DMS79 treated with DMSO at 0.1 percent for 48 hours (cell line): Measurements from ENCODE around the gene ZBTB17.
"Not testable (repeated sequence)": the region's sequence is repeated elsewhere in the genome, so short reads cannot be mapped to it uniquely, and the experiment has no call there.

Experiments
- DNase-seq: peaks from one replicate; lab custom pipeline; 2025; lab: John Stamatoyannopoulos, UW

Gene ZBTB17

DNA sequence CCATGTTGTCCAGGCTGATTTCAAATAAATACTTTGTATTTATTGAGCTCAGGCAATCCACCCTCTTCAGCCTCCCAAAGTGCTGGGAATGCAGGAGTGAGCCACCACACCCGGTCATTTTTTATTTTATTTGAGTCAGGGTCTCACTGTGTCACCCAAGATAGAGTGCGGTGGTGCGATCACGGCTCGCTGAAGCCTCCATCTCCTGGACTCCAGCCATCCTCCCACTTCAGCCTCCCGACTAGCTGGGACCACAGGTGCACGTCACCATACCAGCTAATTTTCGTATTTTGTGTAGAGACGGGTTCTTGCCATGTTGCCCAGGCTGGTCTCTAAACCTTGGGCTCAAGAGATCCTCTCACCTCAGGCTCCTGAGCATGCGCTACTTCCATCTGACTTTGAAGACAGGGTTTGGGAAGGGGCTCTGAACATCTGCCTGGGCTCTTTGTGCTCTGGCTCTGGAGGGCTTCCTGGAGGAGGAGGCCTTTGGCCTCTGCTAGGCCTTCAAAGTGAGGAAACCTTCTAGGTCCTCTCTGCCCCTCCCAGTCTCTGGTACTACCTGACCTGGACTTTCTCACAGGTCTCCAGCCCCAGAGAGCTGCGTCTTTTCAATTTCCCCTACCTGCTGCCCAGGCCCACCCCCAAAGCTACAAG, 36.2 kb upstream of the ZBTB17 start:
- no peak for DNase-seq

DNA sequence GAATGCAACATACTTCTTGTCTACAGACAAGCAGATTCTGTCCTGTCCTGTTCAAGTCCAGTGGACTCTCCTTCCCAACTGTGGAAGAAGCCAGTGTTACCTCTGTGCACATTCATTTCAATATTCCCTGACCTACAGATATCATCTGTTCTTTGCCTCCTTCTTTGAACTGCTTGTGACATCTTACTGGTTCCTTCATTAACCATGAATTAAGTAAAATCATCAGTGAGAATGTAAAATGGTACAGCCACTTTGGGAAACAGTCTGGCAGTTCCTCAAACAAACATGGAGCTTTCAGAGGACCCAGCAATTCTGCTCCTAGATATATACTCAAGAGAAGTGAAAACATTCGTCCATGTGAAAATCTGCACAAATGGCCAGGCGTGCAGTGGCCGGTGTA, 34.9 kb upstream of the ZBTB17 start:
- DNase-seq: no peak

DNA sequence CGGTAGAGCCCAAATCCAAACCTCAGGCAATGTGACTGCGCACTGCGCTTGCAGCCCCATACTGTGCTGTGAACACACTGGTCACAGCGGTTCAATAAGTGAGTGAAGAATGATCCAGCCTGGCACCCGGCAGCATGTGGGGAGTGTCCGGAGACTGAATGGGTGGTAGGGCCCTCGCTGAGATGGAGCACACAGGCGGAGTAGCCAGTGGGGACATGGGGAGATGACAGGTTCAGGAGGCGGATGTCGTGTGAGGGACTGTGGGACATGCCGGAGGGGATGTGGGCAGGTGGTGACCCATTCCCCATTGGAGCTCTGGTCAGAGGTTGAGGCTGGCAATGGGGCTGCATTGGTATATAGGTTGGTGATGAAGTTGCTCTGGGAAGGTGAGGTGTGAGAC, 33.8 kb upstream of the ZBTB17 start:
- no peak for DNase-seq

DNA sequence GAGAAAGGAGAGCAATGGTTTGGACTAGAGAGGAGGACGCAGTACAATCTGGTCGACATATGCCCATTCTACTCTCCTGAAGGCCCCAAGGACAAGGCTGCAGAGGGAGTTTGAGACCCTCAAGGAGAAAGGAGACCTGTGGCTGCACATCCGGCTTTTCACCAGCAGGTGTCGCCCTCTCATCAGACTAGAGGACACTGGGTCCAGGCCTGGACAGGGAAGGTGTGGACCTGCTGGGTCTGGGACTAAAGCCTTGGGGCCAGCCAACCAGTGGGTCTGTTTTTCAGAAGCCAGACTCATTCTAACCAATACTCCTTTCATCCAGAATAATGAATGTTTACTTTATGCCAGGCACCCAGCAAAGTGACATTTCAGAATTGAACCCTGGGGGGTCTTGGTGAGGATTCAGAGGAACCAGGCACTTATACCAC, 33.1 kb upstream of the ZBTB17 start:
- DNase-seq: peak; percentile 73

DNA sequence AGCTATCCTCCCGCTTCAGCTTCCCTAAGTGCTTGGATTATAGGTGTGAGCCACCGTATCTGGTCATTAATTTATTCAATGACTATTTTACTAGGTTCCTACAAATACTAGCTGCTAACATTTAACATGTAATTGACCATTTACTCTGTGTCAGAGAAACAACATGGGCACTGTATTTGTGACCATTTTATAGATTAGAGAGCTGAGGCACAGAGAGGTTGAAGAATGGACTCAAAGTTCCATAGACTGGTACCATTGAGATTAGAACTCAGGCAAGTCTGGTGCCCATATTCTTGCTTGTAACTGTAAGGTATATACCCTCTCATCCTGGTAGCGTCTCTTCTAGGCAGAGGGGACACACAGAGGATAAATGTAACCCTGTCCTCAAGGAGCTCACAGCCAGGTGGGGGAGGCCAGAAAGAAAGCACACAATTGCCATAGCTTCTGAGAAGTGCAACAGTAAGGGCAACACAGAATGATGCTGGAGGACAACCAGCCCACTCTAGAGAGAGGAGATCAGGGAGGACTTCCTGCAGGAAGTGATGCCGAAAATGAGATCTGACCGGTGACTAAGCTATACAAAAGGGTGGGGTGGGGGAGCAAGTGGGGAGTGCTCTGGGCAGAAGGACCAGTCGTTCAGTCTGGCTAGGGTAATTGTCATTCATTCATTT, 31.9 kb upstream of the ZBTB17 start:
- no peak for DNase-seq

DNA sequence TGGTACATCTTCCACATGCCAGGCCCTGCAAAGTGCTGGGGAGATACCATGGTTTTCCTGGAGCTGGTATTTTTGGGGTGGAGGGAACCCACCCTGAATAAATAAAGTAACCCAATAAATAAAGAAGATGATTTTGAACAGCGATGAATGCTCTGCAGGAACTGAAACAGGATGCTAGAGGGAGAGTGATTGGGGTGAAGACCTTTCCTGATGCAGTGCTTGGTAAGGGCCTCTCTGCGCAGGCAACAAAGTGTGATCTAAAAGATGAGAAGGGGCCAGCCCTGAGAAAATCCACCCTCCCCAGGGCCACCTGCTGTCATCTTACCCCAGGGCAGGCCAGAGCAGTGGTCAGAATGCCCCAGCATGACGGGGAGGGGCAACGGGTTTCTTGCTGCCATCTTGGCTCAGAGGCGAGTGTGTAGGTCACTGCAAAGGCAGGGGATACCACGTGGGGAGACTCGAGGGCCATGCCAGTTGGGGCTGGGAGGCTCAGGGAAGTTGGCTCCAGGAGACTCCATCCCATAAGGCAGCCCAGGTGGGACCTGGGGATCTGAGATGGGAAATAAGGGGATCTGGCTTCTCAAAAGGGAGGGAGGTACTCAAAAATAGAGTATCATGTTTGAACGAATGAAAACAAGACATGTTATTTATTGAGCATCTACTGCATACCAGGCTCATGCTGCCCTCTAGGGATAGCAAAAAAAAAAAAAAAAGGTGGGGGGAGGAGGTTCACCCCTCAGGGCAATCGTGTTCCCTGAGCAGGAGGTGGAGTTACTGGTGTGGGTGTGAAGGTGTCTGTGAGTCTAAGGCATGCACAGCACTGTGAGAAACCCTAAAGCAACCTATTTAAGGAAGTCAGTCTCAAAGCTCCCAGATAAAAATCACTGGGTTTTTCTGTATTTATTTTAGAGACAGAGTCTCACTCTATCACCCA, 30.9 kb upstream of the ZBTB17 start:
- no peak for DNase-seq

DNA sequence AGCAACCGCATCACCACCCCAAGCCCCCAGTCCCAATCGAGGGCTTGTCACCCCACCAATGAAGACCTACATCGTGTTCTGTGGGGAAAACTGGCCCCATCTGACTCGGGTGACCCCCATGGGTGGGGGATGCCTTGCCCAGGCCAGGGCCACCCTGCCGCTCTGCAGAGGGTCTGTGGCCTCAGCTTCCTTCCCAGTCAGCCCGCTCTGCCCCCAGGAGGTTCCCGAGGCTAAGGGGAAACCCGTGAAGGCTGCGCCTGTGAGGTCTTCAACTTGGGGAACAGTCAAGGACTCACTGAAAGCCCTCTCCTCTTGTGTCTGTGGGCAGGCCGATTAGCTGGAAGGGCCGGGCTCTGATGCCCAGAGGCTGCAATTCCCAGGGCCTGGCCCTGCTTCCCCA, 30.1 kb upstream of the ZBTB17 start:
- DNase-seq: no peak

DNA sequence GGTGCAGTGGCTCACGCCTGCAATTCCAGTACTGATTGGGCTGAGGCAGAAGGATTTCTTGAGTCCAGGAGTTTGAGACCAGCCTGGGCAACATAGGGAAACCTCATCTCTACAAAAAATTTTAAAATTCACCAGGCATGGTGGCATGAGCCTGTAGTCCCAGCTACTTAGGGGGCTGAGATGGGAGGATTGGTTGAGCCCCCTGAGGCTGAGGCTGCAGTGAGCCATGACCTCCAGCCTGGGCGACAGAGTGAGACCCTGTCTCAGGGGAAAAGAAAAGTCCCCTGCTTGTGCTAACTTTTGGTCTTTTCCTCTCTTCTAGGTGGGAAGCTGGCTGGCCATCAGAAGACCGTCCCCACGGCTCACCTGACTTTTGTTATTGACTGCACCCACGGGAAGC, 29.7 kb upstream of the ZBTB17 start:
- DNase-seq: no peak

DNA sequence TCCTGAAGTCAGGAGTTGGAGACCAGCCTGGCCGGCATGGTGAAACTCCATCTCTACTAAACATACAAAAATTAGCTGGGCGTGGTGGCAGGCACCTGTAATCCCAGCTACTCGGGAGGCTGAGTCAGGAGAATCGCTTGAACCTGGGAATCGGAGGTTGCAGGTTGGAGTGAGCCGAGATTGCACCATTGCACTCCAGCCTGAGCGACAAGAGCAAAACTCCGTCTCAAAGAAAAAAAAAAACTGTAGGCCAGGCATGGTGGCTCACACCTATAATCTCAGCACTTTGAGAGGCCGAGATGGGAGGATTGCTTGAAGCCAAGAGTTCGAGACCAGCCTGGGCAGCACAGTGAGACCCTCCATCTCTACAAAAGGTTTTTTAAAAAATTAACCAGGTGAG, 25.4 kb upstream of the ZBTB17 start:
- DNase-seq: not testable (repeated sequence)

DNA sequence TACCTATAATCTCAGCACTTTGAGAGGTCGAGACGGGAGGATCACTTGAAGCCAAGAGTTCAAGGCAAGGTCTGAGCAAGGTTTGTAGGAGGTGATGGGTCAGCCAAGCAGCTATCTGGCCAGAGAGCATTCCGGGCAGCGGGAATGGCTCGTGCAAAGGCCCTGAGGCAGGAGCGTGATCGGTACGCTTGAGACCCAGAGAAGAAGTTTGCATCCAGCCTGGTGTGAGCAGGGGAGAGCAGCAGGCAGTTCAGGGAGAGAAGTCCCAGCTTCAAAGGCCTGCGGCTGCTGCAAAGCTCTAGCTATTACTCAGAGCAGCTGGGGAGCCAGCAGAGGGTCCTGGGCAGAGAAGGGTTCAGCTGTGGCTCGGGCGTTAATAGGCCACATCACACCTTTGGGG, 23.0 kb upstream of the ZBTB17 start:
- DNase-seq: no peak

DNA sequence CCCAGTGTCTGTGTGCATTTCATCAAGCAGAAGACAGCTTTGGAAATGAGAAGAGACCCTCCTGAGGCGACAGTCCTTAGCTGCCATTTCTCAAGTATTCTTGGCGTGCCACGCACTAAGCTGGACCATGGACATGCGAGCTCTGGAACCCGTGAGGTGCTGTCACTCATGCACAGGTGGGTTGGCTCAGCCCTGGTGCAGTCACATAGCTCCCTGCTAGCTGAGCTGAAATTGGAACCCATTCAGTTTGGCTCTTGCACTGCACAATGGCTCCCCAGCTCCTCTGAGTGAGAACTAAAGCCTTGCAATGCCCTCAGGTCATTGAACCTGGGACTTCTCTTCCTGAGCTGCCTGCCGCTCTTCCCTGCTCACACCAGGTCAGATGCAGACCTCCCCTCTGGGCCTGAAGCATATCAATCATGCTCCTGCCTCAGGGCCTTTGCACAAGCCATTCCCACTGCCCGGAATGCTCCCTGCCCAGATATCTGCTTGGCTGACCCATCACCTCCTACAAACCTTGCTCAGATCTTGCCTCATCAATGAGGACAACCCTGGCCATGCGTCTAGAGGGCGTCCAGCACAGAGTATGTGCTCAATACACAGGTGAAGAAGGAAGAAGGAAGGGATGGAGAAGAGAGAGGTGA, 21.9 kb upstream of the ZBTB17 start:
- no peak for DNase-seq

DNA sequence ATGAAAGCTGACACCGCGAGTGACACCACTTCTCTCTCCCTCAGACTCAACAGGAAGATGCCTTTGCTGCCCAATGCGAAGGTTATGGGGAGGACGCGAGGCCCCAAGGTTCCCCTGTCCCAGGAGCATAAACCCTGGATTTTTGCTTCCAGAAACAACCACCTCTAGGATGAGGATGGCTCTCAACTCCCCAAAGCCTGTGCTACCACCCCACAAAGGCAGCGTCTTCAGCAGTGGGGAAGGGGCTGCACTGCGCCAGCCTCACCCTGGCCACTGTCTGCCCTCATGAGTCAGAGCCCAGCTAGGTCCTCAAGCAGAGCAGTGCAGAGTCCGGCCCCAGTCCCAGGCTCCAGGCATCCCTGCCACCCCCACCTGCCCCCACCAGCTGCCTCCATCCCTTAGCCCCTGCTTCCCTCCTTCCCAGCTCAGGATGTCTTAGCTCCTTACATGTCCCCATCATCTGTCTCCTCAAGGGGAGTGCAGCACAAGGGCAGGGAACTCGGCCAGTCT, 21.2 kb upstream of the ZBTB17 start:
- no peak for DNase-seq

DNA sequence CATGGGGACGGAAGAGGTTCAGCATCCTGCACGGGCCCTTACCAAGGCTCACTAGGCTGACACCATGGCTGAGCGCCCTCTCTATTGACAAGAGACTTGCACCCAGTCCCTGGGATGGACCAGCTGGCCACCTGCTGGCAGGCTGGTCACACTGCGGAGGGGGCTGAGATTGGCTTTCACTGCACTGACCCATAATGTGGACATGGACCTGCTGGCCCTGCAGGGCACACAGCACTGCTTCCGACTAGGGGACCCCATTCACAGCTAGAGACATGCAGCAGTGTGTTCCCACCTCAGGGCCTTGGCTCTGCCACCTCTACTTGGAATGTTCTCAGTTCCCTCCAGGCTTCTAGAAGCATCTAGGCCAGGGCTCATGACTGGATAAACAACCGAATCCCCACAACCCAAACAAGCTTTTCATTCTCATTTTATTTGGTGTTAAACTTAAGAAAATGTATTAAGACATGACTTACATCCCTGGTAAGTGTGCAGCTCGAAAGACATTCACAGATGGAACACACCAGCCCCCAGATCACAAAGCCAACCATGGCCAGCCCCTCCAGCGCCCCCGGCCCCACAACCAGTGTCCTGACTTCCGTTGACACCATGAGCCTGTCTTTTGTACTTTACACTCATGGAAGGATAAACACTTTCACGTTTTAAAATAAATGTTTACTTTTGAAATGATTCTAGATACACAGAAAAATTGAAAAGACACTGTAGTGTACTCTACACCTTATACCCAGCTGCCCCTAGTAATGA, 18.9 kb upstream of the ZBTB17 start:
- DNase-seq: no peak

DNA sequence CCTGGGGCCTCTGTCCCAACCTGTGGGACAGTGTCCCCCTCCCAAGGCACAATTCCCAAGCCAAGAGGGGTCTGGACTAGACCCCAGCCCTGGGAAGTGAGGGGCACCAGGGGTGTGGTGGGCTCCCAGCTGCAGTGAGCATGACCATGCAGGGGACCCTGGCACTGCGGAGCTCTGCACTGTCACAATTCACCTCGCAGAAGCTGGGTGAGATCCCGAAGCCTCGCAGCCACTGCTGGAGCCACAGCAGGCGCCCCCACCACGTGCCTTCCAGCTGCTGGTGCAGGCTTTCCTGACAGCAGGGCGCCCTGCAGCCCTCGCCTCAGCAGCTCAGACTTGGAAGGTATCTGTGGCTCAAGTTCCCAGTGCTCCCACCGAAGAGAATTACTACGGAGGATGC, 18.2 kb upstream of the ZBTB17 start:
- DNase-seq: no peak

DNA sequence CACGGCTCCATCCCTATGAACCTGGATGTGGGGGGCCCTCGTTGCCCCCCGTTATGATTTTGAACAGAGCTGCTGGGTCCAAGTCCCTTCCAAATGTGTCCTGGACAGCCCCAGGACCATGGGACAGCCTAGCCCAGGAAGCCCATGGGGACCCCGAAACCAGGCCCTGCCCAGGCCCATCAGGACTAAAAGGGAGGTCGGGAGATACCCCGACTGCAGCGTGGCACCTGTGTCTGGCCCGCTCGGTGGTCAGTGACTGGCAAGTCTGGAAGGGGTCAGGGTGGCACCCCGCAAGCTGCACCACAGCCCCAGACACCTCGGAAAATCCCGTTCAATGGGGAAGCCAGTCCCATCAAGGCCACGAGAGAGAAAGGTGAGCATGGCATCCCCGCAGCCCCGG, 17.8 kb upstream of the ZBTB17 start:
- no peak for DNase-seq

DNA sequence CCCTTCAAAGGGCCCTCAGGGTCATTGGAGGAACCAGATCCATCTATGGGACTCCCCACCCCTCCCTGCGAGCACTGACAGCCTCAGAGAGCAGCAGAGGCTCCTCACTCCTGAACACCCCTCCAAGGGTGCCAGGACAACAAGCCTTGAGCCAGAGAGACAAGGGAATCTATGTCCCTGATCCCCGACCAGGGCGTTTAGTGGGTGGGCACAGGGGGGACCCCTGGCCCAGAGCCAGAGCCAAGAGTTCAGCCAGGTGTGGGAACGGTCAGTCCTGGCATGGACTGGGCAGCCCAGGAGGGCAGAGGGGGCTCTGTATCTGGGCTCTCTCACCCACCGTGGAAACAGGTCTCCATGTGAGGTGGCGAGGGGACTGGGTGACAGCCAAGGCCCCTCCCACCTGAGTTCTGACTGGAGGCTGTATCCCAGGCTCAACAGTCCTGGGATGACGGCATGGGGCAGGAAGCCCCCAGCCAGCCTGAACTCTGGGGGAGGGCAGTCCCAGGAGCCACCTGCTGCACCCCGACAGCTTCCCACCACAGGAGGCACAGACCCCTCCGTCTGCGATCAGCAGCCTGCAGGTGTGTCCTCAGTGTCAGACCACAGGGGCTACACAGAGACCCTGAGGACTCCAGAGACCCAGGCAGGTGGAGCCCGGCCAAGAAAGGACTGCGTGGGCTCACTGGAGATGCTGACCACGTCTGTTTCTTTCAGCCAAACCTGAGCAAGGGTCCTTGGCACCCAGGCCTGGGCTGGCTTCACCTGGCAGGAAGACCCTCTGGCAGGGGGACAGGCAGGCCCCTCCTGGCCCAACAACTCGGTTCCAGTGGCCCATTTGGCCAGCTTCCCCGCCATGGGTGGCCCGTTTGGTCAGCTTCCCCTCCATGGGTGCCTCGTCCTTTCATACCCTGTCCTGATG, 16.9 kb upstream of the ZBTB17 start:
- no peak for DNase-seq

DNA sequence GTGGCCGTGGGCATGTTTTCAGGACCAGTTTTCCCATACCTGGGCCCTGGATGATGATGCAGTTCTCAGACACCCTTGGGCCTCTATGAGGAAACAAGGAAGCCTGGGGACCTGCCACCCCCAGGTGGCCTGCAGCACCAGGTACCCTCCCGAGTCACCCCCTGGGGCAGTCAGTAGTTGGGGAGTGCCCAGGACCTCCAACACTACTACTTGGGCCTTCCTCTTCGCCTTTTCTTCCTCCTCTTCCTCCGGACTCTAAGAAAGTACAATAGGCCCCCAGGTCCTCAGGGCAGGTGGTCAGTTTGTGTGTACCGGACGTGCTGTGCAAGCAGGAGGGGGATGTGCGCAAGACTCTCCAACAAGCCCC, 16.3 kb upstream of the ZBTB17 start:
- DNase-seq: no peak

DNA sequence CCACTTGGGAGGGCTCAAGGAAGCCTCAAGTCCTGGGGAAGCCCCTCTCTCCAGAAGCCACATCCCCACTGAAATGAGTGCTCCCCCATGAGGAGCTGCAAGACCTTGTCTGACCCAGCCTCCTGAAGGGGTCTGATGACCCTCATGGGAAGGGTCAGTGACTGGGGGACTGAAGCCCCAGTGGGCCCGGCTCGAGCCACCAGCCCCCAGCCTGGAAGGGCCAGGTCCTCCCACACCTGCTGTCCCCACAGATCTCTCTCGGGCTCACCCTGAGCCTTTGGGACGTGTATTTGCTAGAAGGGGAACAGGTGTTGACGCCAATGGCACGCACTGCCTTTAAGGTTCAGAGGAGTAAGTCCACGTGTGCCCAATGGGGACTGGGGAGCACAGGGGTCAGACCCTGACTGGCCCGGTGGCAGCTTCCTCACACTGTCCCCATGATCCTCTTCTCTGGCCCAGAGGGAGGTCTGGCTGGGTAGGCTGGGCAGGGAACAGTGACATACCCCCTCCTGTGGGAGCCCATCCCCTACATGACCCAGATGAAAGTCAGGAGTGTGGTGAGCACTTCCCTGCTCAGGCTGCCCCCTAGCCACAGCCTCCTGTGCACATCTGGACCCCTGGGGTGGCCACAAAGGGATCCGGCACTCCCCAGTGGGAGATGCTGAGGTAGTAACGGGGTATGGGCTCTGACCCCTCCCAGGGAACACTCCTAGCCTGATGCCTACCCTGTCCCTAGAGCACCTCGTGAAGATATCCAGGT, 15.7 kb upstream of the ZBTB17 start:
- DNase-seq: no peak

DNA sequence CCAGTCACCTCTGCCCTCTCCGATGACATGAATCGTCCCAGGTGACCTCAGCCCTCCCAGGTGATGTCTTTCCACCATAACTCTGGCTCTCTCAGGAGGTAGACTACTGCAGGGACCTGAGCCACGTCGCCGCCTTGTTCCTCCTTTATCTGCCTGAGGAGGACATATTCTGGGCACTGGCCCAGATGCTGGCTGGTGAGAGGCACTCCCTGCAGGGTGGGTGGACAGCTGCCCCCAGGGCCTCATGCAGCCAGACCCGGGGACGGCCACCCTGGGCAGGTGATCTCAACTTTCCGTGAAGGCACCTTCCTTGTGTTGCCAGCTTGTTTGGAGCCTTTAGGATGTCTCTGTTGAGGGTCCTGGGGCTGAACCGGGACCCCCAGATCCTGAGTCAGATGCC, 13.9 kb upstream of the ZBTB17 start:
- no peak for DNase-seq
